ENCODE results near the gene NUP54. TPM values are rescaled to one million over a fixed set of nuclear protein-coding genes. Genes with fewer than 3 reads are reported as not detected.
A peak's percentile ranks its signal among the peaks of the same experiment; 100 is the strongest.

The NUP54 gene
- total and polyA plus RNA-seq, 9 of the 15 experiments (the other 6 are each of a cell fraction or from before 2014, with no cell fraction given): 29.6 to 115 (median 67.7) TPM

DNA sequence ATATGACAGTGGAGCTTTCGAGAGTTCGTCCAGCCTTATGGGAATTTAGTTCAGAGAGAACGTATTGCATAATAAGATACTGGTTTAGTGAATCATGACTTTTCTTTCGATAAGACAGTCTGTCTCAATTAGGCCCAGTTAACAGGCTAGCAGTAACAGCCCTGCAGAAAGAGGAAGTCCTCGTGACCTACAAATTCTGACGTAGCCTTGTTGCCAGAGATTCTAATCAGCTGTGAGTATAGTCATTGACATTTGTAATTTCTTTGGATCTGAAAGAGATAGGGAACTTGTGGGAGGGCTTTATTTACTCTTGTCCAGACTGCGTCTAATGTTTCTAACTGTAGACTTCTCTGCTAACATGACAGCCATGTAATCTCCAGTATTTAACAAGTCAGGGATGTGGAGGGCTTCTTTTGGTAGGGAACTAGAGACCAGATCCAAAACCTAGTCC, 57.9 kb downstream of the NUP54 start (continued):
- TF ChIP-seq ZNF384 (IDR thresholded peaks at IDR 0.05; ENCODE audit: low read depth, low read length) (no peak), SLC30A9 (CRISPR knock-in tag; IDR thresholded peaks at IDR 0.05) (no peak), ARID1B (IDR thresholded peaks at IDR 0.05) (peak; percentile 85), BHLHE40 (IDR thresholded peaks at IDR 0.05; ENCODE audit: low read length) (peak; percentile 82), ZNF324 (CRISPR knock-in tag; IDR thresholded peaks at IDR 0.05) (no peak), RAD51 (IDR thresholded peaks at IDR 0.05; ENCODE audit: borderline replicate concordance, low read depth) (peak; percentile 69), HDAC3 (IDR thresholded peaks at IDR 0.05; ENCODE audit: borderline replicate concordance, partially characterized antibody) (peak; percentile 71), TBP (optimal IDR thresholded peaks at IDR 0.05; ENCODE audit: low read depth, low read length) (no peak), GATA2 (CRISPR knock-in tag; IDR thresholded peaks at IDR 0.05) (peak; percentile 91), ZNF134 (CRISPR knock-in tag; conservative IDR thresholded peaks at IDR 0.05) (no peak), BACH1 (tag; IDR thresholded peaks at IDR 0.05) (peak; percentile 76; the same call in 1 of the 2 replicates), TOE1 (IDR thresholded peaks at IDR 0.05; ENCODE audit: borderline replicate concordance) (peak; percentile 89; the same call in 1 of the 2 replicates), TOE1 (CRISPR knock-in tag; IDR thresholded peaks at IDR 0.05; ENCODE audit: borderline replicate concordance, low read depth) (no peak), PTRF (tag; IDR thresholded peaks at IDR 0.05) (no peak)
- TF ChIP-seq, protein P1, sequence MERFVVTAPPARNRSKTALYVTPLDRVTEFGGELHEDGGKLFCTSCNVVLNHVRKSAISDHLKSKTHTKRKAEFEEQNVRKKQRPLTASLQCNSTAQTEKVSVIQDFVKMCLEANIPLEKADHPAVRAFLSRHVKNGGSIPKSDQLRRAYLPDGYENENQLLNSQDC (CRISPR knock-in tag; IDR thresholded peaks at IDR 0.05): no peak
- TF ChIP-seq, protein P2, sequence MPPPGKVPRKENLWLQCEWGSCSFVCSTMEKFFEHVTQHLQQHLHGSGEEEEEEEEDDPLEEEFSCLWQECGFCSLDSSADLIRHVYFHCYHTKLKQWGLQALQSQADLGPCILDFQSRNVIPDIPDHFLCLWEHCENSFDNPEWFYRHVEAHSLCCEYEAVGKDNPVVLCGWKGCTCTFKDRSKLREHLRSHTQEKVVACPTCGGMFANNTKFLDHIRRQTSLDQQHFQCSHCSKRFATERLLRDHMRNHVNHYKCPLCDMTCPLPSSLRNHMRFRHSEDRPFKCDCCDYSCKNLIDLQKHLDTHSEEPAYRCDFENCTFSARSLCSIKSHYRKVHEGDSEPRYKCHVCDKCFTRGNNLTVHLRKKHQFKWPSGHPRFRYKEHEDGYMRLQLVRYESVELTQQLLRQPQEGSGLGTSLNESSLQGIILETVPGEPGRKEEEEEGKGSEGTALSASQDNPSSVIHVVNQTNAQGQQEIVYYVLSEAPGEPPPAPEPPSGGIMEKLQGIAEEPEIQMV (tag; conservative IDR thresholded peaks at IDR 0.05; ENCODE audit: low read depth): no peak
- TF ChIP-seq, protein P3, sequence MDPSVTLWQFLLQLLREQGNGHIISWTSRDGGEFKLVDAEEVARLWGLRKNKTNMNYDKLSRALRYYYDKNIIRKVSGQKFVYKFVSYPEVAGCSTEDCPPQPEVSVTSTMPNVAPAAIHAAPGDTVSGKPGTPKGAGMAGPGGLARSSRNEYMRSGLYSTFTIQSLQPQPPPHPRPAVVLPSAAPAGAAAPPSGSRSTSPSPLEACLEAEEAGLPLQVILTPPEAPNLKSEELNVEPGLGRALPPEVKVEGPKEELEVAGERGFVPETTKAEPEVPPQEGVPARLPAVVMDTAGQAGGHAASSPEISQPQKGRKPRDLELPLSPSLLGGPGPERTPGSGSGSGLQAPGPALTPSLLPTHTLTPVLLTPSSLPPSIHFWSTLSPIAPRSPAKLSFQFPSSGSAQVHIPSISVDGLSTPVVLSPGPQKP (CRISPR knock-in tag; IDR thresholded peaks at IDR 0.05): no peak
- TF ChIP-seq, protein P4, sequence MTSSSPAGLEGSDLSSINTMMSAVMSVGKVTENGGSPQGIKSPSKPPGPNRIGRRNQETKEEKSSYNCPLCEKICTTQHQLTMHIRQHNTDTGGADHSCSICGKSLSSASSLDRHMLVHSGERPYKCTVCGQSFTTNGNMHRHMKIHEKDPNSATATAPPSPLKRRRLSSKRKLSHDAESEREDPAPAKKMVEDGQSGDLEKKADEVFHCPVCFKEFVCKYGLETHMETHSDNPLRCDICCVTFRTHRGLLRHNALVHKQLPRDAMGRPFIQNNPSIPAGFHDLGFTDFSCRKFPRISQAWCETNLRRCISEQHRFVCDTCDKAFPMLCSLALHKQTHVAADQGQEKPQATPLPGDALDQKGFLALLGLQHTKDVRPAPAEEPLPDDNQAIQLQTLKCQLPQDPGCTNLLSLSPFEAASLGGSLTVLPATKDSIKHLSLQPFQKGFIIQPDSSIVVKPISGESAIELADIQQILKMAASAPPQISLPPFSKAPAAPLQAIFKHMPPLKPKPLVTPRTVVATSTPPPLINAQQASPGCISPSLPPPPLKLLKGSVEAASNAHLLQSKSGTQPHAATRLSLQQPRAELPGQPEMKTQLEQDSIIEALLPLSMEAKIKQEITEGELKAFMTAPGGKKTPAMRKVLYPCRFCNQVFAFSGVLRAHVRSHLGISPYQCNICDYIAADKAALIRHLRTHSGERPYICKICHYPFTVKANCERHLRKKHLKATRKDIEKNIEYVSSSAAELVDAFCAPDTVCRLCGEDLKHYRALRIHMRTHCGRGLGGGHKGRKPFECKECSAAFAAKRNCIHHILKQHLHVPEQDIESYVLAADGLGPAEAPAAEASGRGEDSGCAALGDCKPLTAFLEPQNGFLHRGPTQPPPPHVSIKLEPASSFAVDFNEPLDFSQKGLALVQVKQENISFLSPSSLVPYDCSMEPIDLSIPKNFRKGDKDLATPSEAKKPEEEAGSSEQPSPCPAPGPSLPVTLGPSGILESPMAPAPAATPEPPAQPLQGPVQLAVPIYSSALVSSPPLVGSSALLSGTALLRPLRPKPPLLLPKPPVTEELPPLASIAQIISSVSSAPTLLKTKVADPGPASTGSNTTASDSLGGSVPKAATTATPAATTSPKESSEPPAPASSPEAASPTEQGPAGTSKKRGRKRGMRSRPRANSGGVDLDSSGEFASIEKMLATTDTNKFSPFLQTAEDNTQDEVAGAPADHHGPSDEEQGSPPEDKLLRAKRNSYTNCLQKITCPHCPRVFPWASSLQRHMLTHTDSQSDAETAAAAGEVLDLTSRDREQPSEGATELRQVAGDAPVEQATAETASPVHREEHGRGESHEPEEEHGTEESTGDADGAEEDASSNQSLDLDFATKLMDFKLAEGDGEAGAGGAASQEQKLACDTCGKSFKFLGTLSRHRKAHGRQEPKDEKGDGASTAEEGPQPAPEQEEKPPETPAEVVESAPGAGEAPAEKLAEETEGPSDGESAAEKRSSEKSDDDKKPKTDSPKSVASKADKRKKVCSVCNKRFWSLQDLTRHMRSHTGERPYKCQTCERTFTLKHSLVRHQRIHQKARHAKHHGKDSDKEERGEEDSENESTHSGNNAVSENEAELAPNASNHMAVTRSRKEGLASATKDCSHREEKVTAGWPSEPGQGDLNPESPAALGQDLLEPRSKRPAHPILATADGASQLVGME (CRISPR knock-in tag; IDR thresholded peaks at IDR 0.05): no peak
- TF ChIP-seq, protein P5, sequence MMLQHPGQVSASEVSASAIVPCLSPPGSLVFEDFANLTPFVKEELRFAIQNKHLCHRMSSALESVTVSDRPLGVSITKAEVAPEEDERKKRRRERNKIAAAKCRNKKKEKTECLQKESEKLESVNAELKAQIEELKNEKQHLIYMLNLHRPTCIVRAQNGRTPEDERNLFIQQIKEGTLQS (IDR thresholded peaks at IDR 0.05): peak; percentile 92
- TF ChIP-seq, protein P5 (CRISPR knock-in tag; conservative IDR thresholded peaks at IDR 0.05): no peak; the same call in 1 of the 2 replicates

Data from K562 (cell line).